Epithelial cell of proximal tubule (primary cell): ENCODE results near the gene PLXNC1. TPM values are rescaled to one million over a fixed set of nuclear protein-coding genes. Genes with fewer than 3 reads are reported as not detected.

Experiments
- DNase-seq: peaks from one replicate; pipeline ENCODE4 v3.0.0-alpha.2; 2011; ENCODE audit warnings: low read depth
- H3K4me3 ChIP-seq: 2 replicates; pipeline ENCODE4 v1.5.1; 2011; ENCODE audit warnings: low read depth, mild to moderate bottlenecking, low read length
- total RNA-seq: library from RNA; depleted of rRNA; stranded (reverse); fragments of >200 nt; gene quantifications from 2 replicates; pipeline ENCODE4 v1.2.3, GENCODE V29; 2015
- TF ChIP-seq, protein P1 (sequence below): conservative IDR thresholded peaks from 2 replicates; pipeline ENCODE4 v1.5.1; 2012; ENCODE audit warnings: low read depth, mild to moderate bottlenecking, low read length

PLXNC1 gene
- total RNA-seq, 1 donor from 2014 or later, result 0.06 TPM

- TF ChIP-seq, protein P1, sequence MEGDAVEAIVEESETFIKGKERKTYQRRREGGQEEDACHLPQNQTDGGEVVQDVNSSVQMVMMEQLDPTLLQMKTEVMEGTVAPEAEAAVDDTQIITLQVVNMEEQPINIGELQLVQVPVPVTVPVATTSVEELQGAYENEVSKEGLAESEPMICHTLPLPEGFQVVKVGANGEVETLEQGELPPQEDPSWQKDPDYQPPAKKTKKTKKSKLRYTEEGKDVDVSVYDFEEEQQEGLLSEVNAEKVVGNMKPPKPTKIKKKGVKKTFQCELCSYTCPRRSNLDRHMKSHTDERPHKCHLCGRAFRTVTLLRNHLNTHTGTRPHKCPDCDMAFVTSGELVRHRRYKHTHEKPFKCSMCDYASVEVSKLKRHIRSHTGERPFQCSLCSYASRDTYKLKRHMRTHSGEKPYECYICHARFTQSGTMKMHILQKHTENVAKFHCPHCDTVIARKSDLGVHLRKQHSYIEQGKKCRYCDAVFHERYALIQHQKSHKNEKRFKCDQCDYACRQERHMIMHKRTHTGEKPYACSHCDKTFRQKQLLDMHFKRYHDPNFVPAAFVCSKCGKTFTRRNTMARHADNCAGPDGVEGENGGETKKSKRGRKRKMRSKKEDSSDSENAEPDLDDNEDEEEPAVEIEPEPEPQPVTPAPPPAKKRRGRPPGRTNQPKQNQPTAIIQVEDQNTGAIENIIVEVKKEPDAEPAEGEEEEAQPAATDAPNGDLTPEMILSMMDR, result no peak
- no peak overlapping the region for H3K4me3 ChIP-seq
- no peak for DNase-seq
Measured at GRCh38 chr12:94157981-94158411, 9.6 kb downstream of the PLXNC1 start.

GRCh38 chr12:94158666-94159065 lies 10.3 kb downstream of the PLXNC1 start:
- DNase-seq, result no peak
- TF ChIP-seq, protein P1, result no peak
- H3K4me3 ChIP-seq, result no peak overlapping the region

DNA sequence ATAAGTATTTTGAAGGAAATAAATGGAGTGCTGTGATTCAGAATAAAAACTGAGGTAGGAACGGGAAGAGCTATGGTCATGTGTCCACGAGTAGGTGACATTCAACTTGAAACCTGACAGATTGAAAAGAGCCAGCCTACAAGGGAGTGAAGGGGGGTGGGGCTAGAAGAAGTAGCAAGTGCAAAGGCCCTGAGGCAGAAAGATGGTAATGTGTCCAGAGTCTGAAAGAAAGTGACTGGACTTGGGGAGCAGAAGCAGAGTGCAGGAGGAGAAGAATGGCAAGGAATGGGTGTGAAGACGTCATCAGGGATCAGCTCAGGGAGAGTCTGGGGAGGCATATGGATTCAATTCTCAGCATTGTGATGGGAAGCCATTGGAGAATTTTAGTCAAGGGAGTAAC lies 13.7 kb downstream of the PLXNC1 start:
- TF ChIP-seq, protein P1, result no peak
- DNase-seq, result no peak
- no peak overlapping the region for H3K4me3 ChIP-seq

- DNase-seq, result no peak
- TF ChIP-seq, protein P1, result no peak
- H3K4me3 ChIP-seq, result no peak overlapping the region
Measured at GRCh38 chr12:94163850-94164249, 15.5 kb downstream of the PLXNC1 start.

GRCh38 chr12:94165138-94165537 lies 16.8 kb downstream of the PLXNC1 start:
- H3K4me3 ChIP-seq, result no peak overlapping the region
- no peak for DNase-seq
- TF ChIP-seq, protein P1, result no peak

- TF ChIP-seq, protein P1, result no peak
- no peak overlapping the region for H3K4me3 ChIP-seq
- no peak for DNase-seq
Measured at GRCh38 chr12:94165670-94166364, 17.4 kb downstream of the PLXNC1 start.

DNA sequence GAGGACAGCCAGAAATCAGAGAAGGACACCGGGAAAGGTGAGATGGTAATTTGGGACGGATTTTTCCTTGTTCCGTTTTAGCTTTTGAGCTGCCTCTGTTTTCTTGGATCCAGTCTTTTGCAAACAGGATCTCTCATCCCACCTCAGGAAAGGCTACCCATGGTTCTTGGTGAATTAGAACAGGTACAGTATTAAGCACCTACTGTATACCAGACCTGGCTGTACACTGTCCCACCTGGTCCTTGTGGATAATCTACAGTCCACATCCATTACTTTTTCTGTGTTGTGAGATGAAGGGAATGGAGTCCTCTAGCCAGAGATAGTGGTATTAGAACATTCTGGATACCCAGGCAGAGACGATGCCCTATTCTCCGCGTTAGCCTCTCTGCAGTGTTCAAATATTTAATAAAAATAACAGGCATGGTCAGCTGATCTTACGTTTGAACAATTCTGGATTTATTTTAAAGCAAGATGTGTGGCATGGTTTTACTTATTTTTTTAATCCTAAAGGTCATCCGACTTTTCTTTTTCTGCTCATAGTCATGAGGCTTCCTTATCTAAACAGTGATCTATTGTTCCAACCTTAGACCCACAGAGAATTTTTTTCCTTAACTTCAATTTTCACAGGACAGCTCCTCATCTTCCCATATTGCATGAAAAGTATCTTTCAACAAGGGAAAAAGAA lies 18.8 kb downstream of the PLXNC1 start:
- DNase-seq, result no peak
- TF ChIP-seq, protein P1, result no peak
- H3K4me3 ChIP-seq, result no peak overlapping the region
